HG03159 (cell line): Measurements from ENCODE around the gene EPB41L4A.

Experiments used
- ATAC-seq: cut with Tn5 transposase; IDR thresholded peaks from one replicate; pipeline ENCODE4 v1.9.1; 2021; ENCODE audit warnings: mild to moderate bottlenecking, moderate library complexity; ENCODE audit not compliant: unreplicated experiment

The EPB41L4A gene

DNA sequence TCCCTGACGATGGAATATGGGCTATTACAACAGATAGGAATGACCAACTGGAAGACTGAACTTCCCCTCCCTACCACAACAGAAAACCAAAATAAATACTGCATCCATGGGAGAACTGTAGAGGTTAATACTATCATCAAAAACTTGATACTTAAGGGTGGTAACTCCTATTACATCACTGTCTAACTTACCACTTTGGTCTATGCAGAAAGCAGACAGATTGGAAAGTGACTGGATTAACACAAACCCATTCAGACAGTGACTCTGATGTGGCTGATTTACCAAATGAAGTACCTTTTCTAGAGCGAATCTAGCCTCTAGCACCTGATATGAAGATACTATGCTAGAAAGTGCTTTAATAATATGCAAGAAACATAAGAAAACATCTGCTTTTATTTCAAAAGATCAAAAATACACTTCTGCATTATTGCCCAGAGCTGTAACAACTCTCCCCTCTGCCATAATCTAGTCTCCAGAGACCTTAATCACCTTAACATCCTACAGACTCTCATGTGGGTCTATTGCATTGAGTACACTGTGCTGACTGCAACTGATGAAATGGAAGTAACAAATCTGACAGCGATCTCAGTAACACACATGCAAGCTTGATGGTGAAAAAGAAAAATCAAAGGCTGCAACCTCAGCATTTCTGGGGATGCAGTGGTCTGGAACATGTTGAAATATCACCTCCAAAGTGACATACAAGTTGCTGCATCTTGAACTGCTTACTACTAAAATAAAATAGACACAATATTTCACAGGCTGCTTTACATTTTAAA, 62.7 kb downstream of the EPB41L4A start:
- no peak for ATAC-seq

DNA sequence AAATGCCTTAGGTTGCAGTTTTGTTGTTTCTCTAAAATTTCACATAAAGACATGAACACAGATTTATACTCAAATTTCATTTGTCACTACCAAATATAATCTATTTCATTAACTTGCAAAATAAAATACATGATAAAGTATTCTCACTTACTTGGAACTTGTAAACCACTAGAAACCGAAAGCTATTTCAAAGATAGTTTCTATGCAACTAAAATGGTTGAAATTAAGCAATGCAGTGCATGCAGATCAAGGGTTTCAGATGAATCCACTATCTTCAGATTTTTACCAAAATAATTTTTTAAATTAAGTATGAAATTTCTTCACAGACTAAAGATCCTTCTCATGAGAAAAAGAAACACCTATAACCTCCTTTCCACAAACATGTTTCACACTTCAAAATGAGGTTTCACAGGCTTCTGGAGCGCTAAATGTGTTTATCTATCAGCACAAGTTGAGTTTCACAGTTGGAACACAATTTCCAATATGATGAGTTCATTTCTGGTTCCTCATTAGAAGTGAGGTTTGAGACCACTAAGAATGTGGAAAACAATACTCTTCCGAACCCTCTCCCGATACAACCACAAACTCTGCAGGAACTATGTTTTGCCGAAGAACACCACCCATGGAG, 63.9 kb downstream of the EPB41L4A start:
- ATAC-seq = no peak

DNA sequence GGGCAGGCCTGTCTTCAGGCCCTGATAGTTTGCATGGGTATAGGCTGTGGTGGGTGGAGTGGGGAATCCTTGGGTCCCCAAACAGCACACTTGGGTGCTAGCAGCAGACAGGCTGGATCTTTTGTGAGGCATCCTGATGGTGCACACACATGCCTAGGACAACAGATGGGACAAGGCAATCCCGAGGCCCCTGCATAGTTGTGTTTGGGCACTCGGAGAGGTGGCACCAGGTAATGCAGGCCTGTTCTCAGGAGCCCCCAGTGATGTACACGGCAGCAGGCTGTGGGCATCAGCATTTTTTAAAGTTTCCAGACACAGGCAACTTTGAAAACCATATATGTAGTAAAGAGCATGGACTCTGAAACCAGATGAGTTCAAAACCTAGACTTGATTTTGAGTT, 65.4 kb downstream of the EPB41L4A start:
- no peak for ATAC-seq

DNA sequence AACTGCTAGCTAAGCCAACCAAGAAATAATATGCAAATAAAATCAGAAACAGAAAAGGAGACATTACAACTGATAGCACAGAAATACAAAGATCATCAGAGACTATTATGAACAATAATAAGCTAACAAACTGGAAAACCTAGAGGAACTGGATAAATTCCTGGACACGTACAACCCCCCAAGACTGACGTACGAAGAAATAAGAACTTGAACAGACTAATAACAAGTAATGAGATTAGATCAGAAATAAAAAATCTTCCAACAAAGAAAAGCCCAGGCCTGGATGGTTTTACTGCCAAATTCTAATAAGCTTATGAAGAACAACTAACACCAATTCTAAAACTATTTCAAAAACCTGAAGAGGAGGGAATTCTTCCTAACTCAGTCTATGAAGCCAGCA, 67.9 kb downstream of the EPB41L4A start:
- ATAC-seq = no peak

- no peak for ATAC-seq
Observed at GRCh38 chr5:112350626-112351025, 68.5 kb downstream of the EPB41L4A start.

- no peak for ATAC-seq
Observed at GRCh38 chr5:112349371-112349770, 69.7 kb downstream of the EPB41L4A start.

DNA sequence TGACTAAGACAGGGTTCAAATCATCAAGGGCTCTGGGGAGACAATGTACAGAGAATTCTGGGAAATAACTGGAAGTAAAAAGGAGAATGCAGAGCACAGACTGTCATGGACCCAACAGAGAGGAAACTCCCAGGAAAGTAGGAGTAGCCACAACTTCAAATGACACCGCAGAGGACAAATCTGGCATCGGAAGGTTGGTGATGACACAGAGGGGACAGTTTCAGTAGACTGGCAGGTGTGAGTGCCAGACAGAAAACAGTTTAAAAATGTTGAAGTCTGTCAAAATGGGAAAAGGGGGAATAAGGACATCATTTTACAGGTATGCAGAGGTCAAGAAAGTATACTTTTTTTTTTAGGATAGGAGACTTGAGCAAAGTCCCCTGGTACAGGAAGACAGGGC, 70.2 kb downstream of the EPB41L4A start:
- ATAC-seq = no peak

- ATAC-seq = no peak
Observed at GRCh38 chr5:112348387-112348786, 70.7 kb downstream of the EPB41L4A start.

DNA sequence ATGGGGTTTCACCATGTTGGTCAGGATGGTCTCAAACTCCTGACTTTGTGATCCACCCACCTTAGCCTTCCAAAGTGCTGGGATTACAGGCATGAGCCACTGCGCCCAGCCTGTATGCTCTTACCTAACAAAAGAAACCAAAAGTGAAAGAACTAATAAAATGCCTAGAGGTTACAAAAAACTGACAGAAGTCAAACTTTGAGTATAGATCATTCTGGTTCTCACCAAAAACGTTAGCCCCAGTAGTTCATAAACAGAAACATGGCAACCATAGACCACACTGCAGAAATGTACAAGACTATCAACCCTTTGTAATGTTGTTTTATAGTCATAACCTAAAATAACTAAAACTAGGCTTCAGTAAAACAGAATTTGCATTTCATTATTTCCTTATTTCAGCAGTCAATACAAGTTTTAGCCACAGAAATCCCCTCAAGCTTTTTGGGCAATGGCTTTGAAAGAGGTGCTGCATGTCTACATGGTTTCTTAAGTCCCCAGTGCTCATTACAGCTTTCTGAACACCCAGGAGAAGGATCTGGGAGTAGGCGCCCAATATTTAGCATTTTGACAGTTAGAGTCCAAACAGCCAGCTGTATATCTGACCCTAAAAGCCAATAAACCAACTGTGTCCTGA, 72.5 kb downstream of the EPB41L4A start:
- ATAC-seq = peak; percentile 52

DNA sequence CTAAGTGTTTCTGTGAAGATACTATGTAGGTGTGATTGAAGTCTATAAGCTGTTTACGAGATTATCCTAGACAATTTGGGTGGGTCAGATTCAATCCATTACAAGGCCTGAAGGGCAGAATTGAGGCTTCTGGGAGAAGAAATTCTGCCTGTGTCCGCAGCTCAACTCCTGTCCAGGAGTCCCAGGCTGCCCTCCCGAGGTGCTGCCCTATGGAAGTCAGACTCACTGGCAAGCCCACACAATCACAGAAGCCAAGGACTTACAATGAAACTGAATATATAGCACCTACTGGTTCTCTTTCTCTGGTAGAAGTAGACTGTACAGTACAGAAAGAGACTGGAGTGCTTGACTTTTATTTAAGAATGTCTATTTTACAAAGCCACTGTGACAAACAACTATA, 74.5 kb downstream of the EPB41L4A start:
- no peak for ATAC-seq

DNA sequence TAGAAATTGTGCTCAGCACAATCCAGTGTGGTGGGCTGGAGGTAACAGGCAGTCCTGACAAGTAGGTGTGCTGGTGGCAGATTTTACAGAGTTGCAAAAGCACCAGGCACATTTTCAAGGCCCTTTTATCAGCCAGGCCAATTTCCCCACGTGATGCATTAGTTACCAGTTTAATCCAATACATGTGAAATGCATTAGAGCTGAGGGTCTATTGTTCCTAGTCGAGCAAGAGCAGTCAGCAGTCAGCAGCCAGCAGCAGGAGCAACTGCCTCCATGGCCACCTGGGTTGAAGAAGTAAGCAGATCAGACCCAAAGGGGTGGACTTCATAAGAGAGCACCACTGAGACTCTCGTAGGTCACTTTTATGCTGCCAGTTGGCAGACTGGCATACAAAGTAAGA, 76.7 kb downstream of the EPB41L4A start:
- ATAC-seq = no peak

DNA sequence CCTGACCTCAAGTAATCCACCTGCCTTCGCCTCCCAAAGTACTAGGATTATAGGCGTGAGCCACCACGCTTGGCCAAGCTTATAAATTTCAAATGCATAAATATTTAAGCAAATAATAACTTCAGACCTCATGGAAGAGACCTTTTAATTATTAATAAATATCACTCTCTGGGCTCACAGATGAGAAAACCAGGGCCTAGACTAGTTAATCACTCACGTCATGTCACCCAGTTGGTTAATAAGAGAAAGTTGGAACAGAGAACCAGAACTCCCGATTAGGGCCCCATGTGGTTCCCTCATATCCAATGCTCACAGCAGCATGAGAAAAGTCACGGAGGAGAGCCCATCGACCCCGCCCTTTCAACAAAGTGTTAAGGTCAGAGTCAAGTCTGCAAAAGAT, 79.3 kb downstream of the EPB41L4A start:
- no peak for ATAC-seq

- no peak for ATAC-seq
Observed at GRCh38 chr5:112338681-112339337, 80.3 kb downstream of the EPB41L4A start.

DNA sequence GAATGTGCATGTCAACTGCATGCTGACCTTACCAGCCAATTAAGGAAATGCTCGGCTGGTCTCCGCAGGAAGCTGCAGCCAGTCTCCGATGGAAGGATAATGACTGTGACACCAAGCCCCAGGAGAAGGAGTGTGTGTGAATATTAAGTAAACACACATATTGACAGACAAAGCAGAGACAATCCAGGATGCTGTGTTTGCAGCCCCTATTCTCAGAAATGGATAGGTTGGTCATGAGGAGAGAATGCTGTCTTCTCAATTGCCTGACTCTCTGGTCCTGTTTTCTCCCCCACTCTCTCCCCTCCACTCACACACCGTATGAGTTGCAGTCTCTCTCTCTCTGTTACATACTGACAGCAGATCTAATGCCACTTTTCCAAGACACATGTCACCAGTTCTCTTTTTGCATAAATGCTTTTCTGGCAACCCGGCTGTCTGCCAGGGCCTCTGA, 85.7 kb downstream of the EPB41L4A start:
- ATAC-seq = no peak

GRCh38 chr5:112331892-112332291, 87.2 kb downstream of the EPB41L4A start:
- ATAC-seq = no peak

DNA sequence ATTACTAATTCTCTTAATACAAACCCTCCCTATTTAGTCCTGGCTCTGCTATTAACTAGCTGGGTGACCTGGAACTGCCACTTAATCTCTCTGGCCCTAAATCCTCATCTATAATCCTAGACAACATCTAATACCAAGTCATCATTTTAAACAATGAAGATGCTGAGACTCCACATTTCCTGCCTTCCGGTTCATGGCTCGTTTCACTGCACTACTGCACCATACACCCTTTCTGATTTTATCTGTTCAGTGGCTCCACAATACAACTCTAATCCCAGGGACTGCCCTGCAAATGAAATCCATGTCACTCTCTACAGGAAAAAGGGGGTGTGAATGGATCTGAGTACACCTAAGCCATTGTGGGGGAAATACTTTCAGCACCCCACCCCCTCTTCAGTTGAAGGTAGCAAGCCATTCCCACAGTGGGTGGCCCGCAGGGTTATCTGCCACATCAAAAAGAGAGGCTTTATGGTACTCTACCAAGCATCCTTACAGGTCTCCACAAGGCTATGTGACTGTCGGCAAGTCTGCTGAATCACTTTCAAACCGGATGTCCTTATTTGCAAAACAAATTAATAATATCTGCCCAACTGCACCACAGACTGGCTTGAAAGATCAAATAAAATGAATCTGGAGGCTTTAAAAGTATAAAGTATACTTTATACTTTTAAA, 89.5 kb downstream of the EPB41L4A start:
- peak; percentile 92 for ATAC-seq

- ATAC-seq = no peak
Observed at GRCh38 chr5:112323166-112323565, 95.9 kb downstream of the EPB41L4A start.

DNA sequence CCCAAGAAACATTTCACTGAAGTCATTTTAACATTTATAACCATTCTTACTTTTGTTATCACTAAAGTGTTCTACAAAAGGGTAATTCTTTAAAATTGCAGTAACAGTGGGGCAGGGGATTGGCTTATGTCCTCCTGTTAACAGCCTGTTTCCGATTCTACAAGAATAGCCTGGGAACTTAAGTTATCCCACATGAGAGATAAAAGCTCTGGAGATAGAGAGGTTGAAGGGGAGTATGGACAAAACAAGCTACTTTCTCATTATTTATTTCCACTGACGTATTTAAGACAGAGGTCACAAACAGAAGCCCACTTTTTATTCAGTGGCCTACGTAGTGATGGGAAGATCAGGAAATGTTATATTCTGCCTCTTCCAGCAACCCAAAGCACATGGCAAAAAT, 98.7 kb downstream of the EPB41L4A start:
- no peak for ATAC-seq

DNA sequence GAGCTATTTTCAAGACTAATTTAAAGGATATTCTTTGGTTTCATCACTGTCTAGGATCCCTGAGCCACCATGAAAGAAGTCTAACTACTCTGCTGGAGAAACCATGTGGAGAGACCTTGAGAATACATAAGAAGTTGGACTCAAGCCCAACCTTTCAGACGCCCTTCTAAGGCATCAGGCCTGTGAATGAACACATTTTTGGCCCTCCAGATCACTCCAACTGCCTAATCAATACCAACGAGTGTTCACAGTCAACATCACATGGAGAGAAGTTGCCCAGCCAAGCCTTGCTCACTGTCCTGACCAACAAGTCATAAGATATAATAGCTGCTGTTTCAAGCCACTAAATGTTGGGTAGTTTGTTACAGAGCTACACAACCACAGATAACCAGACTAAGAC, 100.7 kb downstream of the EPB41L4A start:
- ATAC-seq = no peak

DNA sequence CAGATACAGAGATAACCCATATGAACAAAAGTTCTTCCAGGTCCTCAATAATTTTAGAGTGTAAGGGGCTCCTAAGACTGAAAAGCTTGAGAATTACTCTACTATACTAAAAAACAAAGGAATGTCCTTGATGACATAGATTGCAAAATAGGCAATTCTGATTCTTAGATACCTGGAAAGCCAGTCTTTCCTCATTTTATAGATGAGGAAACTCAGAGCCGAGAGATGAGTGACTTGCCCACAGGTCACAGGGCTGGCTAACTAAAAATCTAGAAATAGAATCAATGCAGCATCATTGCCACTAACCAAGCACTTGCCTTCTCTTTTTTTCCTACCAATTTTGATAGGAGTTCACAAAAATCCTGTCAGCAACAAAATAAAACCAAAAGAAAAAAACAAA, 101.2 kb downstream of the EPB41L4A start:
- no peak for ATAC-seq

GRCh38 chr5:112316731-112317130, 102.3 kb downstream of the EPB41L4A start:
- ATAC-seq = no peak
